ENCODE data around the gene CAND2. TPM values are rescaled to one million over a fixed set of nuclear protein-coding genes. Genes with fewer than 3 reads are reported as not detected.
A peak's percentile ranks its signal among the peaks of the same experiment; 100 is the strongest.
"Not testable (repeated sequence)": the region's sequence is repeated elsewhere in the genome, so short reads cannot be mapped to it uniquely, and the experiment has no call there.

Gene CAND2
- total RNA-seq, 8 experiments from 2014 or later: 0.97 to 12.4 (median 8.3) TPM

DNA sequence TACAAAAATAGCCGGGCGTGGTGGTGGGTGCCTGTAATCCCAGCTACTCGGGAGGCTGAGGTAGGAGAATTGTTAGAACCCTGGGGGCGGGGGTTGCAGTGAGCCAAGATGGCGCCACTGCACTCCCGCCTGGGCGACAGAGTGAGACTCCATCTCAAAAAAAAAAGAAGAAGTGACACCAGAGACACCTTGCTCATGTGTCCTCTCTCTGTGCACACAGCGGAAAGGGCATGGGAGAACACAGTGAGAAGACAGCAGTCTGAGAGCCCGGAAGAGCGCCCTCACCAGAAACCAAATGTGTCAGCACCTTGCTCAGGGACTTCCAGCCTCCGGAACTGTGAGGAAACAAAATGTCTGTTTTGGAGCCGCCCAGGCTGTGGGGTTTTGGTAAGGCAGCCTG, 85.4 kb downstream of the CAND2 start:
- ATAC-seq (replicated peaks in 6 of 8); H3K27ac ChIP-seq; in situ Hi-C loops (cut with MboI; ENCODE audit: low pct_unique_long_range_greater_than_20kb in 2 of 9, low sequenced_read_pairs in 9 of 9, unreplicated experiment in 9 of 9); H3K4me3 ChIP-seq: not testable (repeated sequence)
- peaks cover 2 to 11% of the 10 kb centered on the region in 2 donors for H3K4me1 ChIP-seq (replicated peaks in 1 of 2)
- WGBS, 10 experiments: 65 to 100% (median 93%) methylated on average over 1 to 7 of the region's 12 CpGs; no CpG with 5 or more reads in 2 of the 10 experiments

DNA sequence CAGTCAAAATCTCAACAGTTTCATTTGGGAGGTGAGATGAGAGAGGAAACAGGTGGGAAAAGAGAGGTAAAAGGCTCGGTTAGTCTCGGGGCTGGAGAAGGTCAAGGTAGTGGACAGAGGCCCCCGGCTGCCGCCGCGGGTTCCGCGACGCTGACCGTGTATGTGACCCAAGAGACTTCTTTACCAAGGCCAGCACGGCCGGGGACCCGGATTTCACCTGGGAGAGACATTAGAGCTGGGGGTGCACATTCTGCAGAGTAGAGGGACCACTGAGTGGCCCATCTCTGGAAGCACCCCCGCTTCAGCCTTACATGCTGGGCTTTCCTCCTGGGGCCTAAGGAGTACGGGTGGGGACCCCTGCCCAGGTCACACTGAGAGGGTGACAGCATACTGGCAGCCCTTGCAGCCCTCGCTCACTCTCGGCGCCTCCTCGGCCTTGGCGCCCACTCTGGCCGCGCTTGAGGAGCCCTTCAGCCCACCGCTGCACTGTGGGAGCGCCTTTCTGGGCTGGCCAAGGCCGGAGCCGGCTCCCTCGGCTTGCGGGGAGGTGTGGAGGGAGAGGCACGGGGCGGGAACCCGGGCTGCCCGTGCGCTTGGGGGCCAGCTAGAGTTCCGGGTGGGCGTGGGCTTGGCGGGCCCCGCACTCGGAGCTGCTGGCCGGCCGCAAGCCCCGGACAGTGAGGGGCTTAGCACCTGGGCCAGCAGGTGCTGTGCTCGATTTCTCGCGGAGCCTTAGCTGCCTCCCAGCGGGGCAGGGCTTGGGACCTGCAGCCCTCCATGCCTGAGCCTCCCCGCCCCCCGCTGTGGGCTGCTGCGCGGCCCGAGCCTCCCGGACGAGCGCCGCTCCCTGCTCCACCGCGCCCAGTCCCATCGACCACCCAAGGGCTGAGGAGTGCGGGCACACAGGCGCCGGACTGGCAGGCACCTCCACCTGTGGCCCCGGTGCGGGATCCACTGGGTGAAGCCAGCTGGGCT, 86.1 kb downstream of the CAND2 start:
- peaks cover 0 to 8% of the 10 kb centered on the region in 2 donors for H3K4me1 ChIP-seq (replicated peaks in 1 of 2)
- H3K4me3 ChIP-seq: no peak overlapping the region
- no peak overlapping the region for H3K27ac ChIP-seq
- no peak for ATAC-seq (replicated peaks in 6 of 8)
- in situ Hi-C loops (cut with MboI; ENCODE audit: low pct_unique_long_range_greater_than_20kb in 2 of 9, low sequenced_read_pairs in 9 of 9, unreplicated experiment in 9 of 9): no loop called here
- 60 to 100% (median 96%) methylated on average over 4 to 9 of the region's 62 CpGs; no CpG with 5 or more reads in 2 of the 10 experiments for WGBS, 10 experiments

DNA sequence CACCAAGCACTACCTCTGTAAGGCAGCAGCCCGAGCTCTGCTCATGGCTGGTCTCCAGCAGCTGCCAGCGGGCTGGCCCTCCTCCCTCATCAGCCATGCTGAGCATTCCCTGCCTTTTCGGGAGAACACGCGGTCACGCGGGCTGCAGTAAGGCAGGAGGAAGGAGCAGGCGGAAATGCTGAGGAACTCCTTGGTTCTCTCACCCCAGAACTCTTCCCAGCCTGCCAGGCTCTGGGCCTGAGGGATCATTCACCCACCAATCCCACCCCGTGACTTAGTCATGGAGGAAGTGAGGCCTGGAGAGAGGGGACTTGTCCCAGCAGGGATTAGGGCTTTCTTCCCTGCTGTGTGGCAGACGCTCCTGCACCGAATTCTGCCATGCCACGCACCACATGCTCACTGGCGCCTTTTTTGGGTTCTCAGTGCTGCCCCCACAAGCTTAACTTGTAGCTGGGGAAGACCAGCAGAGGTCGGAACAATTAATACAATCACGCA, 87.8 kb downstream of the CAND2 start:
- 0 to 100% (median 88%) methylated on average over 1 to 4 of the region's 15 CpGs; no CpG with 5 or more reads in 2 of the 10 experiments for WGBS, 10 experiments
- in situ Hi-C loops (cut with MboI; ENCODE audit: low pct_unique_long_range_greater_than_20kb in 2 of 9, low sequenced_read_pairs in 9 of 9, unreplicated experiment in 9 of 9): no loop called here
- no peak overlapping the region for H3K4me3 ChIP-seq
- H3K27ac ChIP-seq: no peak overlapping the region
- H3K4me1 ChIP-seq (replicated peaks in 1 of 2): peaks cover 0 to 7% of the 10 kb centered on the region in 2 donors
- peak; percentile 27 to 87 (median 72) for ATAC-seq (replicated peaks in 6 of 8)

Other genes with a start within 250 kb of the CAND2 start
- 10 to 100 TPM; 22.6 to 44.6 (median 35.4) TPM for gene MKRN2, start 239.6 kb upstream of the CAND2 start, total RNA-seq
- gene RAF1, start 132.6 kb upstream of the CAND2 start, total RNA-seq: 100 to 1,000 TPM in 3 of 8 experiments, 10 to 100 TPM in 5; 62.0 to 121 (median 75.6) TPM
- gene TMEM40, start 37.4 kb upstream of the CAND2 start, total RNA-seq: 1 to 10 TPM in 3 of 8 experiments, under 1 TPM in 1, not detected in 4; 0.28 to 2.2 (median 1.5) TPM
- gene RPL32, start 44.9 kb downstream of the CAND2 start, total RNA-seq: 1,000 to 10,000 TPM; 1,574 to 2,688 (median 1,669) TPM